GM18867 (cell line): ENCODE data around the gene LDLRAD4.
"Not testable (repeated sequence)": the region's sequence is repeated elsewhere in the genome, so short reads cannot be mapped to it uniquely, and the experiment has no call there.

ENCODE experiments used
- ATAC-seq: cut with Tn5 transposase; IDR thresholded peaks from one replicate; pipeline ENCODE4 v1.9.1; 2021; ENCODE audit warnings: mild to moderate bottlenecking, moderate library complexity; ENCODE audit not compliant: unreplicated experiment

The LDLRAD4 gene

DNA sequence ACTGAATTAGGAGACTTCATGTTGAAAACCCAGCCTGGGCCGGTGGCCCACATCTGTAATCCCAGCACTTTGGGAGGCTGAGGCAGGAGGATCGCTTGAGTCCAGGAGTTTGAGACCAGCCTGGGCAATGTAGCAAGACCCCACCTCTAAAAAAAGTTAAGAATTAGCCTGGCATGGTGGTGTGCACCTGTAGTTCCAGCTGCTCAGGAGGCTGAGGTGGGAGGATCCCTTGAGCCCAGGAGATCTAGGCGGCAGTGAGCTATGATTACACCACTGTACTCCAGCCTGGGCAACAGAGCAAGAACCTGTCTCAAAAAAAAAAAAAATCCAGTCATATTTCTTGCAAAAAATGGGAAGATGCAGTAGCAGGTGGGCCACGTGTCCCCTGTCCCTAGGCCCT lies 257.8 kb downstream of the LDLRAD4 start:
- not testable (repeated sequence) for ATAC-seq

DNA sequence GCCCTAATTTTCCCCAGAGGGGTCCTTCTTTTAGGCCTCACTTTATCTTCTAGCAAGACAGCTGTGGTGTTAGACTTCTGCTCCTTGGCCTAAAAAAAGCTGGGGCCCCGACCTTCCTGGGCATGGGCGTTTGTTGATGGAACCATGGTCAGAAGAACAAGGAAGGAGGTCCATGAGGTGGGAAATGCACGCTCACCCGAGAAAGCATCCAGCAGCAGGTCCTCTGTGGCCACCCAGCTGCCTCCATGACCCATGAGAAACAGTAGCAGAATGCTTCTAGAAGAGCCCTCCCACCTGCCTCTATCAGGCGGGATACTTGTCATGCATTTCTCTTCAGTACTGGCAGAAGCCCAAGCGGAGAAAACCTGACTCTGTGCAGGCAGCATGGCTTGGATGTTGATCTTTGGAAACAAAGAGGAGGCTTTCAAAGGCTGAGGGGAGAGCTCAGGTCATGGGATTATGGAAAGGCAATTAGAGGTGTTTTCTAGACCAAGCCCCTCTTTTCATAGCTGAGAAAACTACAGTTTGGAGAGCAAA lies 258.7 kb downstream of the LDLRAD4 start:
- ATAC-seq, result no peak

DNA sequence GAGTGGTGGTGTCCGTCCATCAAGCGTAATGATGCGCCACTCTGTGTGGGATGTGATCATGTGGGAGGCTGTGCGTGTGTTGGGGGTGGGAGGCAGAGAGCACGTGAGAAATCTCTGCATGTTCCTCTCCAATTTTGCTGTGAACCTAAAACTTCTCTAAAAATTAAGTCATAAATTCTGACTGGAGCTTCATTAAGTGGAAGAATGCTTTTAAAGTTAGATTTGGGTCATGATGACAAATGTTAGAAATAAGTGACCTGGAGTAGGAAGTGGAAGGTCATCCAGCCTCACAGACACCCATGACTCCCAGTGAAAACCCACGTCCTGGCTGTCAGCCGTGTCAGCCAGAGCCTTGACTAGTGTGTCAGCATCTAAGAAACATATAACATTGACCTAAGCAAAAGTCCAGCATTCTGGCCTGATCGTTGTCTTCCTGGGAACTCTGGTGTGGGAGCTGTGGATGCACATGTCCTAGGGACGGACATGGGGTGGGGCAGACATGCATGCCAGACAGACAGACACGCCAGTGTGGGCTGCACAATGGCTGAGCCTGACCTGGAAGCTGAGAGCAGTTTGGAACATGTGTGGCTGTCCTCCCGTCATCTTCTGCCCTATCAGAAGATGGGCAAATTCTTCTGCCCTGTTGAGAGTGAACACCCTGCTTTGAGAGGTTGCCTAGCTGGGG lies 262.2 kb downstream of the LDLRAD4 start:
- ATAC-seq, result no peak

DNA sequence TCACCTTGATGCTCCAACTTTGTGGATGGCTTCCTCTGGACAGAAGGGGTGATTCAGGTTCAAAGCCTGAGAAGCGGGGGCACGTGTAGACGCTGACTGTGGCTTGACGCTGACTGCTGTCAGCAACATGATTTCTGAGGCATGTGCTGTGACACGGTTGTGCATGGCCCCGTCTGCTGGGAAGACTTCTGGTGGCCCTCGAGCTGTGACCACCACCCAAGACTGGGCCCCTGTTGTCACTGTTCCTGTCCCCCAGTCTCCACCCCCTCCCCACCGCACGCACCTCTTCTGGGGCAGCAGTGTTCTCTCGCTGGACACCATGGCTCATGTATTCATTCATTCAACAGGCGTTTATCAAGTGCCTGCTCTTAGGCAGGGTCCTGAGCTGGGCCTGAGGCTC lies 262.8 kb downstream of the LDLRAD4 start:
- no peak for ATAC-seq

DNA sequence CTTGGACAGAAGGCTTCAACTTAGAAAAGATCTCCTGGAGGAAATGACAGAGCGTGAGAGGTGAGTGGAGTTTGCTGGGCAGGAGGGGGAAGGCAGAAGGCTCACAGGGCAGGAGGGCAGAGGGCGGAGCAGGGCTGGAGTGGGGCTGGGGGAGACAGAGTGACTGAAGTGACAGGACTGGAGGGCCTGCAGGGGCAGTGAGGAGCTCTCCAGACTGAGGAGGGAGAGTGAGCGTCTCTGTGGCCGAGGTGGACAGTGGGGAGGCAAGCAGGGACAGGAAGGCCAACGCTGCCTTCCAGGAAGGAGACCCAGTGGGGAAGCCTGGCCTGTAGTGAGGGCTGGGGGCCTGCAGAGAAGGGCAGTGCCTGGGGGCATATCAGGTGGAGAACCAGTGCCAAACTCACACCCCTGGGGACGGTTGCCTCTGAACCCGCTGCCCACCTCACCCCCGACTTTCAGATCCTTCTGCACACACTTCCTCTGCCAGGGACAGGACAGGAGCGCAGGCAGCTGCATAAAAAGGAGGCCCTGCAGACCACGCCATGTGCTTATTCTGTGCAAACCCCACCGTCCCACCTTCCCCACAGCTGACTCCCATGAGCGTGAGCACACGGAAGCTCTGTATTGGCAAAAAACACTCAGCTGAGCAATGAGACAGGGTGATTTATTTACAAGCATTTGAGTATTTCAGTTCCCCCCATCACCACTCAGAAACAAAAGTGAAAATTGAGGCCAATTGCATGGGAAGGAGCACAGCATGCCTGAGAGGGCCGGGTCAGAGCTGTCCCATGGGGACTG lies 263.5 kb downstream of the LDLRAD4 start:
- ATAC-seq, result peak; percentile 88

DNA sequence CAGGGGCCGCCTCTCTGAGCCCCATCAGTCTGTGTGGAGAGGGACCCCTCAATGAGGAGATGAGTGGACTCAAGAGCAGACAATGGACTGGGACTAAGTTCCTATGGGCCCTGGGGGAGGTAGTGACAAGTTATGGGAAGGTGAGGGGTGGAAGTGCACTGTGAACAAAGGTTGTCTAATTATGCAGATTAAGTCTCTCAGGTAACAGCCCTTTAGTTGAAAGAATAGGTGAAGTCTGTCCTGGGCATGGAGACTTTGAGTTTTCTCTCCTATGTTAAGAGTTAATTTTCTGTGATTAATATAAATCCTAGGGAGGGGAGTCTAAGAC lies 264.0 kb downstream of the LDLRAD4 start:
- ATAC-seq, result no peak

DNA sequence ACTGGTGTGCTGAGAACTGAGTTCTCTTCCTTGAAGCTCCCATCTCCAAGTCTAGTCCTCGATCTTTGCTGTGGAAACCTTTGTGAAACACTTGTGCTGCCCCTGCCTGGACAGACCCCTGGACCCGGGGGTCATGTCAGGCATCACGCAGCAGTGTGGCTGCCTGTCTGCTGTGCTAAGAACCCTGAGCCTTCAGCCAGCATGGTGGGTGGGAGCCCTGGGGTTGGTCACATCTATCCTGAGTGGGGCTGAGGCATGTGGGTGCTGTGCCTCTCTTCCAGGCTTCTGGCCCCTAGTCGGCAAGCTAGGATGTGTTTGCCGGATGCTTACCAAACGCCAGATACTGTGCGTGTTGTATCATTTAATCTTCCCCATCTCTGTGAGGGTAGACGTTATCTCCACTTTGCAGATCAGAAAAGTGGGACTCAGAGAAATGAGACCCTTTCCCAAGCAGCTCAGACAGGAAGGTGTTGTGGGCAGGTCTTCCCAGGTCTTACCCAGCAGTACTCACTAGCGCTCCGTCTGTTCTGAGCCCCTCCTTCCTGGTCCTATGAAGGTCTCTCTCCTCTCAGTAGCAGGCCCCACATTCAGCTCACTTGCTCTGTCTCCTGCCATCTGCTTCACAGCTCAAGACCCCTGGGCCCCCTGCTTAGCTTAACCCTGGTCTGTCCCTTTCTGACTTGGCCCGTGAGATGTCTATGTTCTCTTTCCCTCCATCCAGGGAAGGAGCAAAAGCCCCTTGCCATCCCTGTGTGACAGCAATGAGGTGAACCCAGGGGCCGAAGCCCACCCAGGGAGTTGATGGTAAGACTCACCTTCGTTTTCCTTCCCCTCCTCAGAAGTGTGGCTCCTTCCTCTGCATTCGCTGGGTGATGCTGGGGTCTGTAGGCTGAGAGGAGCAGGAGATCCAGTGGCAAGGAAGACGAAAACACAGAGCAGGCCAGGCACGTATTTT lies 265.0 kb downstream of the LDLRAD4 start:
- no peak for ATAC-seq

DNA sequence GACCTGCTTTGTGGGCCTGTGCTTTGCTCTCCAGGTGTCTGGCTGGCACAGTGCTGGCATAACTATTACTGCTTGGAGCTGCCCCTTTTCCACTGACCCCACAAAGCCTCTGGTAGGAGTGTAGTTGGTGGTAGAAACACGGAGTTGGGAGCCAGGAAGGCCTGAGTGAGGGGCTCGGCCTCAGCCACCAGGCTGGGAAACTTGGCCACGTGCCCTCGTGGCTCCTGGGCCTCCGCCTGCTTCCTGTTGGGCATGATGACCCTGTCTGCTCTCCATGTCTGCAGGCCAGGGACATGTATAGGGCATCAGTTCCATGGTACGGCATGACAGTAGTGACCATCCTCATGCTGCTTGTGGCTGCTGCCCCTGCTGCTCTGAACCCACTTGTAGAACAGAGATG lies 266.6 kb downstream of the LDLRAD4 start:
- no peak for ATAC-seq

DNA sequence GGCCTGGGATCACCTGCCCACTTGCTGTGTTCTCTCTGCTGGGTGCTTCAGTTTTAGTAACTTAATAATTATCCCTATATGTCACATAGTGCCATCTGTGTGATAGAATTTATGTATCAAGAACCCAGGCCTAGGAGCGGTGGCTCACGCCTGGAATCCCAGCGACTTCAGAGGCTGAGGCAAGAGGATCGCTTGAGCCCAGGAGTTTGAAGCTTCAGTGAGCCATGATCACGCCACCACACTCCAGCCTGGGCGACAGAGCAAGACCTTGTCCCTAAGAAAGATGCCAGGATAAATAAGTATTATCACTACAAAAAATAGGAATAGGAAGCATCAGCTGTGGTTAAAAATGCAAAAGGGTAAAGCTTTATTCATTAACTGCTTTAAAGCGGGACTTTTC lies 267.0 kb downstream of the LDLRAD4 start:
- no peak for ATAC-seq

DNA sequence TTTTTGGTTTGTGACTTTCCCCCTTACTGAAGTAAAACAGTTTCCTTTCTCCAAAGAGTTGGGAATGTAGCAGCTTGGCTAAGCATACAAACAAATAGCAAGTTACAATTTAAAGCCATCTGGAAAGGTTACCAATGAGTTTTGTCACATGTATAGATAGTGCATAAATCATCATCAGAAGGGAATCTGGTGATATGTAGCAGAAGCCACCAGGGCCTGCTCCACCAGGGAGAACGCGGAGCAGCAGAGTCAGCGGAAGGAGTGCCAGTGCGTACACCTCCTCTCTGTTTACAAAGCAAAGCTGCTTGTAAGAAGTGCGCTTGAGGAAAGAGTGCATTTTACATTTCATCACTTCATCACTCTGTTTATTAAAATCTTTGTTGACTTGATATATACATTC lies 267.7 kb downstream of the LDLRAD4 start:
- no peak for ATAC-seq

DNA sequence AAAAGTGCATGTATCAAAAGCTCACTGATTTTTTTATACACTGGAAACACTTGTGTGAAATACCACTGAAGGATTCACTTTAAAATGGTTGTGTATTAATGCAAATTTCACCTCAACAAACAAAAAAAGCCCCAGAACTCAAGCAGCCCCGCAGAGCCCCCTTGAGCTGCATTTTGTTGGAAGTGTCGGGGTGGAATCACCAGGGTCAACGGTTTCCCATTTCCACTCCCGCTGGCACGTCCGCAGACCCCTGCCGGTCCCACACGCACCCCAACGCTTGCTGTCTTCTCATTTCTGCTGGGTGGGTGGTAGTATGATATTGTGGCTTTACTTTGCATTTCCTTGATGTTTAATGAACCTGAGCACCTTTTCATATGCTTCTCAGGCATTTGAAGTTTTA lies 268.1 kb downstream of the LDLRAD4 start:
- ATAC-seq, result no peak

DNA sequence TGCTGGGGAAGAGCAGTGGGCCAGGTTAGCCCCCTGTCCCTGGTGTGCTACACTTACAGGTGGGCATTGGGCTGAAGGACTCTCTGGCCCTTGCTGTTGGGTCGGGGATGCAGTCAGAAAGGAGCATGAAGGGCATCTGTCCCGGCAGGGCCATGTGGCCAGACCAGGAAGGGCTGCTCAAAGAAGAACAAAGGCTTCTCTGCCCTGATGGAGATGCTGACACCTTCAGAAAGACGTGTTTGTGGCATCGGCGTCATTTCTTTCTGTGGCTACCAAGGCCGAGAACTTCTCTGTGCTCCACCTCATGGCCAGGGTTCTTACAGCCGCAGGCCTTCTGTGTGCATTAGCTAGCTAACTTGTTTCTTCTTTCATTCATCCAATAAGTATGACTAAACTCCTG lies 268.7 kb downstream of the LDLRAD4 start:
- no peak for ATAC-seq

DNA sequence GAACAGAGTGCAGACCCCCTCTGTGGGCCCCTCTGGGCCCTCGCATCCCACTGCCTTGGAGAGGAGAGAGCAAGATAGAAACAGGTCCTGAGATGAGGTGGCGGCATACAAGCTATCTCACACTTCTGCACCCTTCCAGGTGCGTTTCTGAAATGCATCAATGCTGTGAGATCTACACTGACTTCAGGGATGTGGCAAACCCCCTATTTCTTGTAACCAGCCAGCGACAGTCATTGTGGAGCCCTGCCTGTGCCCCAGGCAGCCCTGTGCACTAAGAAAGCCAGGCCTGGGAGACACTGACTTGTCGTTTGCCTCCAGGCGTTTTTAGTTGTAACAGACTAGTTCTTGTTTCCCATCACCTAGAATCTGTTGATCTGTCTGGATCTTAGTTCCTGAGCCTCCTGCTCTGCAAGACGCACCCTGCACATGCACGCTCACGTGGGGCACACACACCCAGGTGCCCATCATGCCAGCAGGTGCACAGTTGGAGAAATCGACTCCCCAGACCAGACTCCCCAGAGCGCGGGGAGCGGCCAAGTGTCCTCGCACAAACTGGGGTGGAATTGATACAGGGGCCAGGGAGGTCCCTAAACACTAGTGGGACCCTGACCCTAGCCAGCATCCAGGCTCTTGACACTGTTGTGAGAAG lies 269.8 kb downstream of the LDLRAD4 start:
- ATAC-seq, result no peak

DNA sequence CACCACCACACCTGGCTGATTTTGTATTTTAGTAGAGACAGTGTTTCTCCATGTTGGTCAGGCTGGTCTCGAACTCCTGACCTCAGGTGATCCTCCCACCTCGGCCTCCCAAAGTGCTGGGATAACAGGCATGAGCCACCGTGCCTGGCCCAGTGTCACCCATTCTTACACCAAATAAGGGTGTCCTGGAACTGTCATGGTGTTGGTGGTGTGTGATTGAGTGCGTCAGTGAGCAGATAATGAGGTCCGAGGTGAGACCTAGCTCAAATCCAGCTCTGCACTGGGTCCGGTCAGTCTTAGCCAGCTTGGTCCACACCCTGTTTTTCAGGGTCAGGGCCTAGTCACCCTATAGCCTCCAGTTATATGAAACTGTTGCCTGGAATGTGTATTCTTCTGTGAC lies 270.7 kb downstream of the LDLRAD4 start:
- not testable (repeated sequence) for ATAC-seq

DNA sequence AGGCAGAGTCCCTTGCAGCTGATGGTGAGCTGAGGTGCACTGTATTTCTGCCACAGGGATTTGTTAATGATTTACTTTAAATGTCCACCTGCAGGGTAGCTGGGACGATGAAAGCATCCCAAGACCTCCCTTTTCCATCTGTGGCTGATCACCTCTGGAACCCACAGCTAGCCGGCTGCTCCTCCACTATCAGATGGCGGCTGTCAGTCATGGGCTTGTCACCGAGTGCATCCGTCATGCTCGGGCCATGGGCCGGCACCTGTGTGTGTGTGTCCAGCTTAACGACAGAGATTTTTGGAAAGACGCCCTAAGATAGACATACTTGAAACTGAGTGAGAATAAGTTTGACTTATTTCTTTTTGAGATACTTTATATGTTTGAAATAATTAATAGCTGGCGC lies 272.6 kb downstream of the LDLRAD4 start:
- no peak for ATAC-seq

DNA sequence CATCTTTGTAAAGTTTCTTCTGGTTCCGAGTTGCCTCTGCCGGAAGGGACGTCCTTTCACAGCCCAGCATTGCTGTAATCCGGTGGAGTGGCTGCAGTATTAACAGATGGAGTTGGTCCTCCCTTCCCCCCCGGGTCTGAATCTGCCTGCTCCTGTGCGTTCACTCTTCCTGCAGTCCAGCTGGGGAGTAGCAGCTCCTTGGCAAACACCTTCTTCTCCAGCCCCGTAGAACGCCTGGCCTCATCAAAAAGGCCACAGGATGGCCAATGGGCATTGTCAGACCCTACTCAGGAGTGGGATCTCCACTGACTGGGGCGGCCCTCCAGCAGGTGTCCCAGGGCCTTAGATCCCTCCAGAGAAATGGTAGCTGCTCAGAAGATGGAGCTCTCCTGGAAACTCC lies 273.8 kb downstream of the LDLRAD4 start:
- ATAC-seq, result no peak

DNA sequence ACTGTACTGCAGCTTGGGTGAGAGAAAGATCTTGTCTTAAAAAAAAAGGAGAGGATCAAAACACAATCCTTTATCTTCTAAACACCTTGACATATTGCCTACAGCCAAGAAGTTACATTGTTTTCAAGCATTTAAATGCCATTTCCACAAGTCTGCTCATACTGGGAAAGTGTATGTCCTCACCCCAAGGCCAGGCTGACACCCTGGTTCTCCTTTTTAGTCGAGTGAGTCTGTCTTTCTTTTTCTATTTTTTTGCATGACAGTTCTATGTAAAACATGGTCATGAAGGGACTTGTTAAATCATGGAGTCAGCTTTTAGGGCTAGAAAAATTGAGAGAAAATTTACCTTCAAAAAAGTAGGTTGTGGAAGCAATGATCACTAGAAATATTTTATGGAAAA lies 274.5 kb downstream of the LDLRAD4 start:
- no peak for ATAC-seq

DNA sequence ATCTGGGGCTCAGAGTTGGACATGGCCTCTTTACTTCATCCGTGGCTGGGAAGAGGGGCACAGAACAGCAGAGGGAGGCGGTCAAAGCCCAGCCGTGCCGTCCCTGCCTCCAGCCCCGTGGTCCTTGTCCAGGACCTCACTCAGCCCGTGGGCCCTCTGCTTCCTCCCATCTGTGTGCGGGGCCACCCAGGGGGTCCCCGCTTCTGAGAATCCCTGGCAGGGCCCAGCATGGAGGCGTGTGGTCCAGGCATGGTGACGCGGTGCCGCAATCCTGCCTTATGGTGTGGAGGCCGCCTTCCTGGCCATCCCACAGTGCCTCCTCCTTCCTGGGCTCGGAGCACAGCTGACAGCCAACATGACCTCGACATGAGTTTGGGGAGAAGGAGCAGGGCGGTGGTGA lies 275.2 kb downstream of the LDLRAD4 start:
- no peak for ATAC-seq

DNA sequence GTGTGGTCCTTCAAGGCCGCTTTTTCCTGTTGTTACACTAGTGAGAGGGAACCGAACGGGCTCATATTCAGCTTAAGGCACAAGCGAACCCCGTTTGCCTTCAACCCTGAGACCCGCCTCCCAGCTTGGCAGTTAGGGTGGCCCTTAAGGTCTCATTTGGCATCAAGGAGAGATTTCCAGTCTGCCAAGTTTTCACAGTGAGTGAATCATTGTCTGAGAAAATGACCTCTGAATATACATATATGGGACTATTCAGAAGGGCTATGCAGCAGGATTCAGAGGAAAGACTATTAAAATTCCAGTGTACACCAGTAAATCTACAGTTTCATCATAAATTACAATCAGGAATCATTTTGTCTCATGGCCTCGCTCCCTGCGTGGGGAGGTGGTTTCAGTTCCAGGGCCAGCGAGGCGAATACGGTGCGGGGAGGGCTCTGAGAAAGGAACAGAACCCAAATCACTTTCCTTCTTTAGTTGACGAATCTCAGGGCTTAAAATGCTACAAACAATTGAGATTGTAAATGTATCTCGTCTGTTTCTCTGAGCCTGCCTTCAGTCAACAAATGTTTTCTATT lies 276.4 kb downstream of the LDLRAD4 start:
- ATAC-seq, result no peak

DNA sequence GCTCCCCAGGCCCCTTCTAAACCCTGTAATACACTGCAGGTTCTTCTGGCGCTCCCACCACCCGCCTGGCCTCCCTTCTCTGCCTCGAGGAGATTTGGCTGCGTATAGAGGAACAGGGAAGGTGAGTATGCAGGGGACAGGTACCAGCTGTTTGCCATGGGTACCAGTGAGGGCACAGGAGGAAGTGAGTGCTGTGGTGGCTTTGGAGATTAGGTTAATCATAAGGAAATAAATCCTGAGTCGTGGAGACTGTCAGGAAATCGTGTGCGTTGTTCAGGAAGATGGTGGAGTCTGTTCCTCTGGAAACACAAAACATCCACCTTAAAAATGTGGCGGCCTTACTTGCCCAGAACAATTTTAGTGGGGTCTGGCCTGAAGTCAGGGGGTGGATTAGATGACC lies 277.4 kb downstream of the LDLRAD4 start:
- no peak for ATAC-seq
